IPS DF 6.9 (cell line): ENCODE data around the gene CLPSL2.

Experiments used
- DNase-seq: peaks from one replicate; pipeline ENCODE4 v3.0.0-alpha.2; 2013; ENCODE audit warnings: low read depth, low spot score
- H3K27ac ChIP-seq: one replicate; pipeline ENCODE4 v1.5.1; 2013; ENCODE audit warnings: low read length, control low read depth
- H3K27me3 ChIP-seq: 2 replicates; pipeline ENCODE4 v1.6.1; 2013; ENCODE audit warnings: mild to moderate bottlenecking, low read length; ENCODE audit not compliant: control insufficient read depth, insufficient read depth
- H3K36me3 ChIP-seq: 2 replicates; pipeline ENCODE4 v1.6.1; 2013; ENCODE audit warnings: low read length; ENCODE audit not compliant: control insufficient read depth, insufficient read depth
- H3K4me1 ChIP-seq: 2 replicates; pipeline ENCODE4 v1.6.1; 2013; ENCODE audit warnings: low read length; ENCODE audit not compliant: control insufficient read depth, insufficient read depth
- H3K4me3 ChIP-seq: 2 replicates; pipeline ENCODE4 v1.5.1; 2013; ENCODE audit warnings: mild to moderate bottlenecking, low read length
- H3K9me3 ChIP-seq: 2 replicates; pipeline ENCODE4 v1.6.1; 2013; ENCODE audit warnings: low read length, inconsistent platforms; ENCODE audit not compliant: control insufficient read depth, insufficient read depth
- WGBS: extraction: QIAGEN DNeasy Blood & Tissue Kit; methylation state at CpG from one replicate; pipeline ENCODE4 v1.1.7; 2013; ENCODE audit warnings: mixed read lengths, missing lambda C conversion rate; ENCODE audit not compliant: insufficient read length, insufficient coverage; 5-methylcytosine and 5-hydroxymethylcytosine counted together

CLPSL2 gene

DNA sequence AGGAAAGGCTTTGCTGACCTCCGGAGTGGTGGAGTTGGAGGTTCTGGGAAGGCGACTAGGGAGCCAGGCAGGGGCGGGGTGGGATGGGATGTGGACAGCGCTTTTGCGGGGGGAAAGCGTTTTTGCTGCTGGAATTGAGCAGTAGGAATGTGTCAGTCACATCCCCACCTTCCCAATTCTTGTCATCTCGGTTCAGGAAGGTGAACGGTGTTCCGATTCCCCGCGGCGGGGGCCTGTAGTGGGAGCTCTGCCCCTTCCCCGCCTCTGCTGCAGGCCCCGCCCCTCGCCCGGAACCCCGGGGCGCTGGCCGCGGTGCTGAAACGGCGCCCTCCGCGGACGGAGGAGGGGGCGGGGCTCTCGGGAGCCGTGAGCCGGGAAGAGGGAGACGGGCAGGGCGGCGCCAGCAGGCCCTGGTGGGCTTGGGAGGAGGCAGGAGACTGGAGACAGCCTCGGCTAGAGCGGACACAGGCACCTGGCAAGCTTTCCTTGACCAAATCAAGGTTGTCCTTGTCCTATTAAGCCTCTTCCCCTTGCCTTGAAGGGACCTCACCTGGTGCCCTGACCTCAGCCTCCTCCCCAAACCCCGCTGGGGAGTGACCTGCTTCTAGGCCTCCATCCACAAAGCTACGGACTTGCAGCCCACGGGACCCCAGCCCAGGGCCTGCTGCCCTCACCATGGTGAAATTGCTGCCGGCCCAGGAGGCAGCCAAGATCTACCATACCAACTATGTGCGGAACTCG is 28.8 kb downstream of the CLPSL2 start, which contains the start of gene LHFPL5:
Gene LHFPL5 (plus strand): TSS at position 357 of the 741 bp plus-strand sequence. CDS start 319 bp downstream, at position 676.
- no peaks in the 10 kb centered on the region for H3K36me3 ChIP-seq
- DNase-seq, result peak; percentile 45
- H3K27ac ChIP-seq, result no peak within 1 kb of the TSS
- peaks cover 7% of the 10 kb centered on the region for H3K4me1 ChIP-seq
- peak within 1 kb of the TSS; percentile 48; the same call in 1 of the 2 replicates for H3K4me3 ChIP-seq
- no peaks in the 10 kb centered on the region for H3K9me3 ChIP-seq
- WGBS, result no CpG with 5 or more reads among the region's 40 CpGs
- H3K27me3 ChIP-seq, result no peaks in the 10 kb centered on the region

DNA sequence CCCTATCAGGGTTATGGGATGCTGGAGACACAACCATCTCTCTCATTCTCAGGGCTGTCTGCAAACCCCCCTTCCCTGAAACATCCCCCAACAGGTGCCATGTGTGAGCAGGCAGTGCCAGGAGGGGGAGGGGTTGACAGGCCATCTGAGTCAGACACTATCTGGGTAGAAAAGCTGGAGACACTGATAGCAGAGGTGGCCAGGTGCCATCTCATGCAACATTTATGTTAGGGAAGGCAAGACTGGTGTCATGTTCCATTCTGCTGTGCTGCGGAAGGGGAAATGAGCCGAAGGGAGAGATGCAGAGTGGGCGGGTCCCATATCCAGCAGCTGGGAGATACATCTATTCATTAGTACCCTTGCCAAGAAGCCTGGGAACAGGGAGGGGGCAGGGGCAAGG is 32.3 kb downstream of the CLPSL2 start:
- no peaks in the 10 kb centered on the region for H3K27me3 ChIP-seq
- H3K9me3 ChIP-seq, result no peaks in the 10 kb centered on the region
- H3K4me3 ChIP-seq, result no peak overlapping the region
- peaks cover 7% of the 10 kb centered on the region for H3K4me1 ChIP-seq
- no peaks in the 10 kb centered on the region for H3K36me3 ChIP-seq
- H3K27ac ChIP-seq, result no peak overlapping the region
- DNase-seq, result no peak
- no CpG with 5 or more reads among the region's 3 CpGs for WGBS

DNA sequence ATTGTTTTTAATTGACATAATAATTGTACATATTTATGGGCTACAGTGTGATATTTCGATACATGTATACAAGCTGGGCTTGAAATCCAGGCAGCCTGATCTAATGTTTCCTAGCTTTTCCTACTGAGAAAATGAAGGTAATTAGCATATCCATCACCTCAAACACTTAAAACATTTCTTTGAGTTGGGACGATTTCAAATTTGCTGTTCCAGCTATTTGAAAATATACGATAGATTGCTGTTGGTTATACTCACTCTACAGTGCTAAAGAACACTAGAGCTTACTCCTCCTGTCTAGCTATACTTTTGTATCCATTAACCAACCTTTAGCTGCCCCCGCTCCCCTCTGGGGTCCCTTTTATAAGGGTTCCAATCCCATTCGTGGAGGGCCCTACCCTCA is 33.4 kb downstream of the CLPSL2 start:
- Histone ChIP-seq H3K4me3 (no peak overlapping the region), H3K27me3 (no peaks in the 10 kb centered on the region), H3K4me1 (peaks cover 7% of the 10 kb centered on the region), H3K36me3 (no peaks in the 10 kb centered on the region), H3K27ac (no peak overlapping the region), H3K9me3 (no peaks in the 10 kb centered on the region)
- no CpG with 5 or more reads among the region's 5 CpGs for WGBS
- no peak for DNase-seq

DNA sequence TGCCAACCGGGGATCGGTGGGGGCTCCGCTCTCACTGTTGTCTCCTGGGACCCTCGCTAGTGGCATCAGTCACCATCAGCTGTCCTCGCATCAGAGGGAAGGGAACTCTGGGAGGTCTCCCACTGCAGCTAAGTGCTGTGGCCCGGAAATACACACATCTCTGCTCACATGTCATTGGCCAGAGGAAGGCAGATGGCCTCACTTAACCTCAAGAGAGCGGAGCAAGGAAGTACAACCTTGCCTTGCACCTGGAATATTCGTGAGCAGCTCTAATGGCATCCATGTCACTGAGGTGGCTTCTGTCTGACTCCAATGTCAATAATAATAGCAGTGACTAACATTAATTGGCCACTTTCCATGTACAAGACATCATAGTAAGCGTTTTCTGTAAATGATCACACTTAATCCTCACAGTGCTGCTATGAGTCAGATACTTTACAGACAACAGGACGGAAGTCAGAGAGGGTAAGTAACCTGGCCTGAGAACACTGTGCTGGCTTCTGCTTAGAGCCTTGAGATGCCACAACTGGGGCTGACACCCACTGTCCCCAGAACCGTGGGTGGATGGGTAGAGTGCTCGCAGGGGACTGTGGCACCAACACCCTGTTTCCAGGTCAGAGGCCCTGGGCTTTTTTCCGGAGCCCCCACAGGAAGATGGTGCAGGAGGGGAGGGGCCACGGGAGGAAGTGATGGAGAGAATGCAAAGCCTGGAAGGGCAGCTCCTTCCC is 34.7 kb downstream of the CLPSL2 start:
- H3K9me3 ChIP-seq, result no peaks in the 10 kb centered on the region
- no peaks in the 10 kb centered on the region for H3K27me3 ChIP-seq
- H3K4me1 ChIP-seq, result peaks cover 4% of the 10 kb centered on the region
- no peak for DNase-seq
- H3K4me3 ChIP-seq, result no peak overlapping the region
- H3K27ac ChIP-seq, result no peak overlapping the region
- no peaks in the 10 kb centered on the region for H3K36me3 ChIP-seq
- WGBS, result no CpG with 5 or more reads among the region's 14 CpGs

DNA sequence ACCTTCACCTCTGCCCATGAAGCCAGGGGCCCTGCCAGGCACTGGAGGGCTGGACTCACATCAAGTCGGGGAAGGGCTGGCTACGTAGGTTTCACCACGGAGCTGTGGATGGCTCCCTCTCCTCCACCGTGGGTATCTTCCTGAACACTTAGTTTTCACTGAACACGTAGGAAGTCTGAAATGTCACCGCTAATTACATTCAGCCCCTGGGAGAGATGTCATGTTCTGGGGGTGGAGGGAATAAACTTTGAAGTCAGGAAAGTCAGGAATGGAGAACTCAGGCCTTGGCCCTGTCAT is 35.2 kb downstream of the CLPSL2 start:
- Histone ChIP-seq H3K27ac (no peak overlapping the region), H3K36me3 (no peaks in the 10 kb centered on the region), H3K27me3 (no peaks in the 10 kb centered on the region), H3K9me3 (no peaks in the 10 kb centered on the region), H3K4me3 (no peak overlapping the region), H3K4me1 (peaks cover 4% of the 10 kb centered on the region)
- DNase-seq, result no peak
- WGBS, result no CpG with 5 or more reads among the region's 6 CpGs

DNA sequence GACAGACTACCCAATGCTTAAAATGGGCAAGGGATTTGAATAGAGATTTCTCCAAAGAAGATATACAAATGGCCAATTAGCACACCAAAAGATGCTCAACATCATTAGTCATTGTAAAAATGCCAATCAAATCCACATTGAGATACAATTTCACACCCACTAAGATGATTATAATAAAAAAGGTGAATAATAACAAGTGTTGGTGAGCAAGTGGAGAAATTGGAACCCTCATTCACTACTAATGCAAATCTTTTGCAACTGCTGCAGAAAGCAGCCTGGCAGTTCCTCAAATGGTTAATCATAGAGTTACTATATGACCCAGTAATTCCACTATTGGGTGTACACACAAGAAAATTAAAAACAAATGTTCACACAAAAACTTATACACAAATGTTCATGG is 41.1 kb downstream of the CLPSL2 start:
- H3K36me3 ChIP-seq, result no peaks in the 10 kb centered on the region
- no peaks in the 10 kb centered on the region for H3K9me3 ChIP-seq

DNA sequence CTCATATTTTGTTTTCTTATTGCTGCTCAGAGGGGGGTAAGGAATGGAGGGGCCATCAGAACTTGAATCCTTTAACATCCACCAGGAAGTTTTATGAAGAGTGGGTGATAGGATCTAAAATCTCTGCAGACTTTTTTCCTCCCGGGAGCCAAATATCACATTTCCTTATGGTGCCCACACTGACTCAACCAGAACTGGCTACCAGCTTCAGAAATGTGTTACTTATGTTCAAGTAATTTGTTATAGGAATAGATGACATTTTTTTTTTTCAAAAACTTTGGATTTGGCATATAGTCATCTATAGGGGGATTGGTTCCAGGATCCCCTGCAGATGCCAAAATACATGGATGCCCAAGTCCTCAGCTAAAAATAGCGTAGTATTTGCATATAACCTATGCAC is 47.2 kb downstream of the CLPSL2 start:
- Histone ChIP-seq H3K27ac (no peak overlapping the region), H3K4me3 (no peak overlapping the region), H3K36me3 (no peaks in the 10 kb centered on the region), H3K27me3 (peaks cover 2% of the 10 kb centered on the region; the same call in 1 of the 2 replicates), H3K9me3 (no peaks in the 10 kb centered on the region), H3K4me1 (no peaks in the 10 kb centered on the region)
- no peak for DNase-seq
- no CpG with 5 or more reads among the region's 2 CpGs for WGBS

More for the DNA sequence above, 41.1 kb downstream of the CLPSL2 start:
- Histone ChIP-seq H3K27ac (no peak overlapping the region), H3K4me1 (no peaks in the 10 kb centered on the region), H3K27me3 (no peaks in the 10 kb centered on the region), H3K4me3 (no peak overlapping the region)
- no peak for DNase-seq

DNA sequence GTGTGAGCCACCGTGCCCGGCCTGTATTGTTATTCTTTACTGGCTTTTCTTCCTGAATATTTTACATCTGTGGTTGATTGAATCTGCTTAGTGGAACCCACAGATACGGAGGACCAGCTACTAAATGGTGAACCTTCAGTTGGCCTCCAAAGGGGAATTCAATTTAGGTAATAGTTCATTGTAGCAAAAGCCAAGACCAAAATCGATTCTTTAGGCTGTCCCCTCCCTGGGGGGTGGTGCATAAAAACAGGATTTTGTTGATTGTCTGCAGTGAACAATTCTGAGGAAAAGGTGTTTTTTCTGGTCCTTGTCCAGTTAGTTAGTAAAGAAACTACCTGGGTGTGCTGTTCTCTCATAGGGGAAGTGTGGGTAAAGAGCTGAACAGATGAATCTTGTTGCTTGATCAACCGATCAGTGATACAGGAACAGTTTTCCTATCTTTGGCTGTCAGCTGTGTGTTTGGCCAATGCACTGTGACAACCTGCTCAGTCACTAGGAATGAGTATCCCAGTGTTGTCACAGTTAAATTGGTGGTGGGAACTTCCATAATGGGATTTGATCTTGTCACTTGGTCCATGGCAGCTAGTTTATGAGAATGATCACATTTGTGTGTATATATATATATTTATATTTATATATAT is 48.3 kb downstream of the CLPSL2 start:
- WGBS, result no CpG with 5 or more reads among the region's 5 CpGs
- Histone ChIP-seq H3K9me3 (no peaks in the 10 kb centered on the region), H3K27me3 (peaks cover 2% of the 10 kb centered on the region; the same call in 1 of the 2 replicates)

More for the DNA sequence above, 48.3 kb downstream of the CLPSL2 start:
- no peak overlapping the region for H3K4me3 ChIP-seq
- no peaks in the 10 kb centered on the region for H3K36me3 ChIP-seq
- no peak overlapping the region for H3K27ac ChIP-seq
- no peaks in the 10 kb centered on the region for H3K4me1 ChIP-seq
- DNase-seq, result no peak
